GM21529 (cell line): Measurements from ENCODE around the gene RPS28.
A peak's percentile ranks its signal among the peaks of the same experiment; 100 is the strongest.
"Not testable (repeated sequence)": the region's sequence is repeated elsewhere in the genome, so short reads cannot be mapped to it uniquely, and the experiment has no call there.

Source experiments
- ATAC-seq: cut with Tn5 transposase; IDR thresholded peaks from one replicate; pipeline ENCODE4 v1.9.1; 2021; ENCODE audit not compliant: unreplicated experiment

The RPS28 gene

GRCh38 chr19:8321067-8321985 is at the start of gene RPS28, which contains the start of gene NDUFA7:
Gene RPS28 (plus strand): TSS chr19:8321496. CDS start chr19:8321531, 35 bp downstream.
Gene NDUFA7 (minus strand): TSS chr19:8321375. CDS start chr19:8321358, 17 bp downstream.
- ATAC-seq: peak; percentile 80

- ATAC-seq: not testable (repeated sequence)
Measured at GRCh38 chr19:8276508-8276907, 44.8 kb upstream of the RPS28 start.

DNA sequence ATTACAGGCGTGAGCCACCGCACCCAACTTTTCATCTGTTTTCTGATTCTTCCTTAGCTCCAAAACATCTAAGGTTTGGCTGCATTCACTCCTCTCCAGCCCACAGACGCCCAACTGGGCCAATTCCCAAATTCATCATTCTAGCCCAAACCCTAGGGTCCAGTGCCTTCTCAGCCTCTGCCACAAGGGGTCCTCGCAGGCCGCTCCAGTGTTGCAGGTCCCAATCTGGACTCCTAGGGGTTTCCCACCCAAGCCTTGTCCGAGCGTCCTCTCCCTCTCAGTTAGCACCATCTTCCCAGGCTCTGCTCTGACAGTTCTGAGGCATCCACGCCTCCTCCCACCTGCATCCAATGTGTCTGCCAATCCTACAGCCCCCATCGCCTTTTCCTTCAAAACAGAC is 30.0 kb upstream of the RPS28 start:
- ATAC-seq: not testable (repeated sequence)

DNA sequence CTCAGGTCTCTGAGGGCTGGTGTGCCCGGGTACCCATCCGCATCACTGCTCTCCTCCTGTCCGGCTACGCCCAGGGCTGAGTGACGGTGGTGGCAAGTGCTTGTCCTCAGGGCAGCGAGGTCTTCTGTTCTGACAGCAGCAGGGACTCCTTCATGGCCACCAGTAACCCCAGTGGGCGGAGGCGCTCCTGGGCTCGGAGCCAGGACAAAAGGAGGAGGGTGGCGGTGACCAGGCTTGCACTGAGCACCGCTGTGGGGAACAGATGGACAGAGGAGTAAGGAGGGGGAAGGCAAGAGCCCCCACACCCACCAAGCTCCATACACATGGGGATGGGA is 19.0 kb upstream of the RPS28 start:
- ATAC-seq: no peak

DNA sequence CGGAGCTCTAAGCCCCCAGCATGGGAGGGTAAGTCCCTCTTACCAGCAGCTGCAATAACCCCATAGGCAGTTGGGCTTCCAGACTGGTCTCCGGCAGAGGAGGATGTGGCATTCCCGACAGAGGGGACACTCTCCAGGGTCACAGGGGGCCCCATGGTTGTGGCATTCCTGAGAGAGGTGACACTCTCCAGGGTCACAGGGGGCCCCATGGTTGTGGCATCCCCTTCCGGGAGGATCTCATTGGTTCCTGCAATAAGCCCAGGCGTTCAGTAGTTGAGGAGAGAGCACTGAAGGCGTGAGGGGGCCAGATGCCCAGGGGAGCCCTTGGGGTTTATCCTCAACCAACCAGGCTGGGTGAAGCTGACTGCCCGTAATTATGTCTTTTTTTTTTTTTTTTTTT is 18.6 kb upstream of the RPS28 start:
- no peak for ATAC-seq

- no peak for ATAC-seq
Measured at GRCh38 chr19:8304841-8305621, 16.3 kb upstream of the RPS28 start.

GRCh38 chr19:8305798-8306197 is 15.5 kb upstream of the RPS28 start:
- ATAC-seq: no peak

DNA sequence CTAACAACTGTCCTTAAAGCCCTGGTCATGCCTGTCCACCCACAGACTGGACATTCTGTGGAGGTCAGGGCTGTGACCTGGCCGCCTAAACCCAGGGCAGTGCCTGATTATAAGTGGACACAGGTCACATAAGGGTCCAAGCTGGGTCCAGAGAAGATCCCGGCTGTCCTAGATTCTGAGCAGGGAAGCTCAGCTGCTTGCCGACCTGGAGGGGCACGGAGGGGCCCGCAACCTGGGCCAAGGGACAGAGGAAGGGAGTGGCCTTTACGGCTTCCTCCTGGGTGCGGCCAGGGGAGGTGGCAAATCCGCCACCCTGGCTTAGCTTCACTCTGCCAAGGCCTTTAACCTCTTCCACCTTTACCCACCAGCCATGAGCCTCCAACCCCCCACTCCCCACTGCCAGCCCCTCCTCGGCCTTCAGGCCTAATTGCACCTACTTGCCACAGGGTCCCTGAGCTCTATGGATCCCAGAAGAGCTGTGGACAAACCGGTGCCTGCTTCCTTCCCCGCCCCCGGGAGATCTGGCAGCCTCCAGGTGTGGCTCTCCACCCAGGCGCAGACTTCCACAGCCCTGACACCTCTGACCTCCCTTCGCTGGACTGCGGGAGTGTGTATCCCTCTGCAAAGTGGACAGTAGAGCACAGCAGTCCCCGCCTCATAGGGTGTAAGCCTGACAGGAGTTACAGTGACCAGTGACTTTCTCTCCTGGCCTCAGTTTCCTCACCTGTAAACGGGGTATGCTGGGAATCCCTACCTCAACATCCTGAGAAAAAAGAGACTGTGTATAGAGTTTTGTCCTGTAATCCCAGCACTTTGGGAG is 14.9 kb upstream of the RPS28 start:
- no peak for ATAC-seq

DNA sequence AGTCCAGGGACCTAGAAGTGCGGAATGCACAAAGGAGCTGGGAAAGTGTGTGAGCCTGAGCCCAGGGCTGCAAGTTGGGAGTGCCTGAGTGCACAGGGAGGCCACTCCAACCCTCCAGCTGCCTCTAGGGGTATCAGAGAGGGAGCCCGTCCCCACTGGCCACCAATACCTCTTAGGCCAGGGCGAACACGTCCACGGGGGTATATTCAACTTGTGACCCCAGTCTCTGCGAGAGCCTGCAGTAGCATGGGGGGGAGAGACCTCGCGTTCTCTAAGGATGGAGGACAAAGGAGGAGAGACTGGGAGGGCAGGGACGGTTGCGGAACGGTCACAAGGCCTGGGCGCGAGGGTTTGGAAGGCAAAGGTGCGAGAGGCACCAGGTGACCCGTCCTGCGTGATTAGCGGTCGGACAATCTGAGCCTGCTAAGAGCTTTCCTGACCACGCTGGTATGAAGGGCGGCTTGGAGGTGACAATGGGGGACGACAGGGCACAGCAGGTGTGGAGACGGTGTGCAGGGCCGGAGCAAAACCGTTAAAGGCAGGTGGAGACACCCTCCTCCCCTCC is 13.8 kb upstream of the RPS28 start:
- no peak for ATAC-seq

GRCh38 chr19:8307965-8308866 is 13.1 kb upstream of the RPS28 start, which contains the start of gene CD320:
Gene CD320 (minus strand): TSS chr19:8308358. CDS start chr19:8308290, 68 bp downstream.
- peak; percentile 73 for ATAC-seq

DNA sequence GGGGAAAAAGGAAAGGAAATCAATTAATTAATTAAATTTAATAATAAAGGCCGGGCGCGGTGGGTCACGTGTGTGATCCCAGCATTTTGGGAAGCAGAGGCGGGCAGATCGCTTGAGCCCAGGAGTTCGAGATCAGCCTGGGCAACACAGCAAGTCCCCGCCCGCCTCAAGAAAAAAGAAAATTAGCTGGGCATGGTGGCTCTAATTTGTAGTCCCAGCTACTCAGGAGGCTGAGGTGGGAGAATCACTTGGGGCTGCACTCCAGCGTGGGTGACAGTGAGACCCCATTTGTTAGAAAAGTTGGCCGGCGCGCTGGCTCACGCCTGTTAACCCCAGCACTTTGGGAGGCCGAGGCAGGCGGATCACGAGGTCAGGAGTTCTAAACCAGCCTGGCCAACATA is 12.4 kb upstream of the RPS28 start:
- ATAC-seq: no peak

GRCh38 chr19:8310342-8311055 is 10.8 kb upstream of the RPS28 start:
- ATAC-seq: no peak

- ATAC-seq: no peak
Measured at GRCh38 chr19:8311461-8312260, 9.6 kb upstream of the RPS28 start.

DNA sequence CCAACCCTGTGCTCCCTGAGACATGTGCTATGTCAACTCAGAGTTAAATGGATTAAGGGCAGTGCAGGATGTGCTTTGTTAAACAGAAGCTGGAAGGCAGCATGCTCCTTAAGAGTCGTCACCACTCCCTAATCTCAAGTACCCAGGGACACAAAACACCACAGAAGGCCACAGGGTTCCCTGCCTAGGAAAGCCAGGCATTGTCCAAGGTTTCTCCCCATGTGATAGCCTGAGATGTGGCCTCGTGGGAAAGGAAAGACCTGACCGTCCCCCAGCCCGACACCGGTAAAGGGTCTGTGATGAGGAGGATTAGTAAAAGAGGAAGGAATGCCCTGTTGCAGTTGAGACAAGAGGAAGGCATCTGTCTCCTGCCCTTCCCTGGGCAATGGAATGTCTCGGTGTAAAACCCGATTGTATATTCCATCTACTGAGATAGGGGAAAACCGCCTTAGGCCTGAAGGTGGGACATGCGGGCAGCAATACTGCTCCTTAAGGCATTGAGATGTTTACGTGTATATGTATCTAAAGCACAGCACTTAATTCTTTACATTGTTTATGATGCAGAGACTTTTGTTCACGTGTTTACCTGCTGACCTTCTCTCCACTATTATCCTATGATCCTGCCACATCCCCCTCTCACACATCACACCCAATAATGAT is 6.2 kb upstream of the RPS28 start:
- ATAC-seq: not testable (repeated sequence)

DNA sequence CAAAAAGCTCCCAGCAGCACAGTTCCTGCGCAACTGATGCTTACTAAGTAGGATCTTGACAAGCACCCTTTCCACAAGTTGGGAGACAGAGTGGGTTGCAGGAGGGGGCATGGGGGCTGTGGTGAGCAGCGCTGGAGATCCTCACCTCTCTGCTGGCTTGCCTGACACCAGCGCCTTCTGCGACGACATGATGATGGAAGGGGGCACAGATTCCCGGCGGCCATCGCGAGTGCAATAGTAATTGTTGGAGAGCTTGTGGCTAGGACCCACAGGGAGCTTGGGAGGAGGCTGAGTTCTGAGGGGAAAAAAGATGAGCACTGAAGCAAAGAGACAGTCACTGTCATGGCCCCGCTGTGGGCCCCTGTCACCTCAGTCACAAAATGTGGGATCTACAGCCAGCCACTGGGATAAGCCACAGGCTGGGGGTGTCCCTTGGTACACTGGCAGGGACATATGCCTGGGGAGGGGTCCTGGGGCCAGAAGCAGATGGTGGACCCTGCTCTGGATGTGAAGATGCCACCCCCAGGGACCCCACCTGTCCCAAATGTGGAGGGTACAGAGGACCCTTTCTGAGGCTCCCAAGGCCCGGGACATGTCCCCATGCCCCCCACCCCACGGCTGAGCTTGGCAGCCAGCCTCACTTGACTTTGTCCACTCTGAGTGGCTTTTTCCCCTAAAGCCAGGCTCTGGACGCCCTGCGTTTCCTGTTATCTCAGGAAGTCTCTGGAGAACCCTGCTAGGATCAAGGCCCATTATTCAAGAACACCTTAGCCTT is 4.8 kb upstream of the RPS28 start:
- ATAC-seq: no peak

DNA sequence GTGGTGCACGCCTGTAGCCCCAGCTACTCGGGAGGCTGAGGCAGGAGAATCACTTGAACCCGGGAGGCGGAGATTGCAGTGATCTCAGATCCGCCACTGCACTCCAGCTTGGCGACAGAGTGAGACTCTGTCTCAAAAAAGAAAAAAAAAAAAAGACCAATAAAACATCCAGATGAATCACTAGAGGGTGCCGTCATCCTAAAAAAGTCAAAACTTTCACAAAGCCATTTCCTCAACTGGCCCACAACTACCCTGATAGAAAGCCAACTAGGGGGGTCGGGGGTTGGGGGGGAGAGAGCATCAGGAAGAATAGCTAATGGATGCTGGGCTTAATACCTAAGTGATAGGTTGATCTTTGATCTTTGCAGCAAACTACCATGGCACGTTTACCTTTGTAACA is 2.5 kb upstream of the RPS28 start:
- not testable (repeated sequence) for ATAC-seq
